Measurements from ENCODE around the gene SGCE. TPM values are rescaled to one million over a fixed set of nuclear protein-coding genes. Genes with fewer than 3 reads are reported as not detected.

SGCE gene
- total RNA-seq, 1 donor from 2014 or later = 169 TPM

DNA sequence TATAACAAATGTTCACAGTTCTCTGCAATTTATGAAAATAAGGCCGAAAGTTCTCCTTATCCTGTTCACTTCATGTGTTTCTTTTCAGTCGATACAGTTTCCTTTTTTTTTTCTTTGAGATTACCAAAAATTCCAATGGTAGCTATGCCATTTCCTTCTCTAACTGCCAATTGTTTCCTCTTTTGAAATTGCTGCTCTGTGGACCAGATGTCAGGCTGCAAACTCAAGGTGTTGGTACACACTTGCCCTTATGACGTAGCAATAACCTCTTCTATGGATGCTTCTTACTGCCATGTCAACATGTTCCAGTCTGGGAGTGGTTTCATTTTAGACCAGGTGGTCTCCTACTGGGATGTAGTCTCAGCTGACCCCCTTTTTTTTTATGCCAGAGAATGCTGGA, 93.4 kb downstream of the SGCE start:
- Histone ChIP-seq H3K4me1 (no peaks in the 10 kb centered on the region), H3K79me2 (ENCODE audit: low read depth) (no peaks in the 10 kb centered on the region), H4K20me1 (ENCODE audit: low read depth) (no peaks in the 10 kb centered on the region), H3F3A (ENCODE audit: low read depth) (no peaks in the 10 kb centered on the region), H2AFZ (replicated peaks) (no peak overlapping the region), H3K4me2 (no peak overlapping the region), H3K9me3 (ENCODE audit: low read depth) (no peaks in the 10 kb centered on the region), H3K4me3 (no peak overlapping the region), H3K27me3 (no peaks in the 10 kb centered on the region), H3K9ac (no peak overlapping the region), H3K36me3 (no peaks in the 10 kb centered on the region), H3K27ac (no peak overlapping the region)
- Mint-ChIP-seq H3K4me3 (no peak overlapping the region), H3K36me3 (peaks cover 3% of the 10 kb centered on the region), H3K4me1 (no peaks in the 10 kb centered on the region), H3K27ac (no peak overlapping the region), H3K27me3 (ENCODE audit: insufficient read depth, low read depth) (no peaks in the 10 kb centered on the region), H3K9me3 (no peaks in the 10 kb centered on the region)
- no peak for DNase-seq (ENCODE audit: low spot score)
- TF ChIP-seq EZH2phosphoT487 (IDR thresholded peaks at IDR 0.05) (no peak), CTCF (IDR thresholded peaks at IDR 0.05) (no peak), EZH2 (IDR thresholded peaks at IDR 0.05) (no peak)

DNA sequence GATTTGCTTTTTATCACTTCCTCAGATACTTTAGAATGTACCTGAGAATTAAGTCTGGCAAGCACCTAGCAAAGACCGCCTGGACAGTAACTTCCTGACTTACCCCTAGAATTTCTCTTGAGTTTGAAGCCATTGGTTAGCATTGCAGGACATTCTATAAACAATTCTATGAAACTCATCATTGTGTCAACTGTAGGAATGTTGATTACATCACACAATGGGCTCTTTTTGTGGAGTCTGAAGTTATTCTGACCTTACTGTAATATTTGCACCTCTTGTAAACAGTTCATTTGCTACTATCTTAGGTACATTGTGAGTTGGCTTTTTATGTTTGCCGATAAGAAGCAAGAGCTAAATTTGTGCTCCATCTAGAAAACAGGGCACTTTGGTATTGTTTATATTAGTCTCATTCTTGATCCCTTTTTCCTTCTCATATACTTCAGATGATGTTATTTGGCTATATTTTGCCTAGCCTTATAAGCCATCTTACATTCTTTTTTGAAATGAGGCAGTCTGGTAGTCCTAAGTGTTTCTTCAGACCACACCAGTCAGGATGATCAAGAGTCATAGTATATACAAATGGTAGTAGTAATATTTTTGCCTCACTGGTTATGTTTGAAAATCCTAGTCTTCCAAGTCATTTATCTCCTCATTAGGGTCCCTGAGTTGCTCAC, 94.0 kb downstream of the SGCE start:
- H3K4me1 ChIP-seq = no peaks in the 10 kb centered on the region
- no peaks in the 10 kb centered on the region for H3F3A ChIP-seq (ENCODE audit: low read depth)
- DNase-seq (ENCODE audit: low spot score) = no peak
- no peak overlapping the region for H3K4me3 Mint-ChIP-seq
- H3K4me2 ChIP-seq = no peak overlapping the region
- H2AFZ ChIP-seq (replicated peaks) = no peak overlapping the region
- H4K20me1 ChIP-seq (ENCODE audit: low read depth) = no peaks in the 10 kb centered on the region
- H3K27me3 ChIP-seq = no peaks in the 10 kb centered on the region
- peaks cover 3% of the 10 kb centered on the region for H3K36me3 Mint-ChIP-seq
- H3K36me3 ChIP-seq = no peaks in the 10 kb centered on the region
- H3K27ac Mint-ChIP-seq = no peak overlapping the region
- no peak overlapping the region for H3K4me3 ChIP-seq
- H3K27me3 Mint-ChIP-seq (ENCODE audit: insufficient read depth, low read depth) = no peaks in the 10 kb centered on the region
- TF ChIP-seq EZH2 (IDR thresholded peaks at IDR 0.05) (no peak), CTCF (IDR thresholded peaks at IDR 0.05) (no peak), EZH2phosphoT487 (IDR thresholded peaks at IDR 0.05) (no peak)
- no peak overlapping the region for H3K27ac ChIP-seq
- no peaks in the 10 kb centered on the region for H3K79me2 ChIP-seq (ENCODE audit: low read depth)
- H3K4me1 Mint-ChIP-seq = no peaks in the 10 kb centered on the region
- H3K9ac ChIP-seq = no peak overlapping the region
- no peaks in the 10 kb centered on the region for H3K9me3 ChIP-seq (ENCODE audit: low read depth)
- no peaks in the 10 kb centered on the region for H3K9me3 Mint-ChIP-seq

DNA sequence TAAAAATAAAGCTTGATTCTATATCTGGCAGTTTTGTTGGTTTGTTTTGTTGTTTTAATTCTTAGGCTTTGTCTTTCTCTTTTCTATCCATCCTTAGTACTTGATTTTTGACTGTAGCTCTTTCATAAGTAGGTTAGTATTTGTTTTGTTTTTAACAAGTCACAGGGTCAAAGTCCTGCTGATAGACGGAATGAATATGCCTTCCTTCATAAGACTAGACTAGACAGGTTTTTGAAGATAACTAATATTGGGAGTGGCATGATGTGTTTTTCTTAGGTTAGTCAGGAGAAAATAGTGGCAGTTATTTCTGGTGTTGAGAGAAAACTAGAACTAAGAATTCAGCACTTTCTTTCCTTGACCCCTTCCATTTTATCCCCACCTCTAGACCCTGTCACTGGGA, 96.0 kb downstream of the SGCE start:
- no peak overlapping the region for H3K27ac ChIP-seq
- no peak for DNase-seq (ENCODE audit: low spot score)
- H3K4me1 ChIP-seq = no peaks in the 10 kb centered on the region
- H3K79me2 ChIP-seq (ENCODE audit: low read depth) = no peaks in the 10 kb centered on the region
- H3K27ac Mint-ChIP-seq = no peak overlapping the region
- no peak overlapping the region for H3K4me3 Mint-ChIP-seq
- H3K36me3 Mint-ChIP-seq = peaks cover 8% of the 10 kb centered on the region
- no peaks in the 10 kb centered on the region for H3K27me3 ChIP-seq
- H3F3A ChIP-seq (ENCODE audit: low read depth) = no peaks in the 10 kb centered on the region
- H3K9me3 Mint-ChIP-seq = no peaks in the 10 kb centered on the region
- no peak overlapping the region for H3K9ac ChIP-seq
- no peaks in the 10 kb centered on the region for H3K4me1 Mint-ChIP-seq
- no peaks in the 10 kb centered on the region for H3K27me3 Mint-ChIP-seq (ENCODE audit: insufficient read depth, low read depth)
- H3K4me2 ChIP-seq = no peak overlapping the region
- H3K4me3 ChIP-seq = no peak overlapping the region
- H4K20me1 ChIP-seq (ENCODE audit: low read depth) = no peaks in the 10 kb centered on the region
- no peaks in the 10 kb centered on the region for H3K36me3 ChIP-seq
- TF ChIP-seq EZH2phosphoT487 (IDR thresholded peaks at IDR 0.05) (no peak), EZH2 (IDR thresholded peaks at IDR 0.05) (no peak), CTCF (IDR thresholded peaks at IDR 0.05) (no peak)
- H2AFZ ChIP-seq (replicated peaks) = no peak overlapping the region
- H3K9me3 ChIP-seq (ENCODE audit: low read depth) = no peaks in the 10 kb centered on the region

Measured in neural progenitor cell (in vitro differentiated cells).